GM10248 (cell line): ENCODE data around the gene B4GALNT2.
"Not testable (repeated sequence)": the region's sequence is repeated elsewhere in the genome, so short reads cannot be mapped to it uniquely, and the experiment has no call there.

Experiments used
- CTCF ChIA-PET: fragments of 300-600 bp; sonication (Branson Sonifier 250); formaldehyde crosslinking; extraction: SDS; loops from one replicate; lab custom pipeline; 2021; ENCODE audit warnings: antibody characterized with exemption; lab: Yijun Ruan, JAX
- POLR2A ChIA-PET: fragments of 350-650 bp; sonication (Branson Sonifier 250); formaldehyde crosslinking; extraction: SDS; loops from one replicate; lab custom pipeline; 2020; ENCODE audit warnings: antibody characterized with exemption; lab: Yijun Ruan, JAX
- DNase-seq: peaks from one replicate; pipeline ENCODE4 v3.0.0; 2012; ENCODE audit errors: extremely low spot score
- CTCF ChIP-seq: IDR thresholded peaks from 2 replicates; pipeline ENCODE4 v1.5.1; 2012; ENCODE audit warnings: mild to moderate bottlenecking, low read depth; ENCODE audit errors: extremely low read depth, missing control alignments, control extremely low read depth

Gene B4GALNT2

GRCh38 chr17:49125449-49125848 is 7.1 kb upstream of the B4GALNT2 start:
- DNase-seq = no peak
- CTCF ChIA-PET = no interaction called here
- no peak for TF ChIP-seq CTCF

GRCh38 chr17:49126183-49126859 is 6.2 kb upstream of the B4GALNT2 start:
- POLR2A ChIA-PET, DNase-seq: not testable (repeated sequence)
- CTCF ChIA-PET = interaction anchor here (0.9 to 1.5 kb wide), 2 partner anchors 18 to 101 kb away, joined by 3 read pairs; no protein-coding TSS in a partner anchor

More at GRCh38 chr17:49125449-49125848, 7.1 kb upstream of the B4GALNT2 start:
- POLR2A ChIA-PET = no interaction called here

- POLR2A ChIA-PET, DNase-seq: not testable (repeated sequence)
- CTCF ChIA-PET = interaction anchor here (1.4 kb wide), 1 partner anchor 19 kb away, joined by 3 read pairs; no protein-coding TSS in a partner anchor
Measured at GRCh38 chr17:49129359-49129950, 3.1 kb upstream of the B4GALNT2 start.

GRCh38 chr17:49130891-49131290 is 1.7 kb upstream of the B4GALNT2 start:
- POLR2A ChIA-PET = interaction anchor here (0.6 kb wide), 1 partner anchor 98 kb away, joined by 5 read pairs; no protein-coding TSS in a partner anchor
- no peak for TF ChIP-seq CTCF
- peak; percentile 4 for DNase-seq
- CTCF ChIA-PET = interaction anchor here (0.8 kb wide), 1 partner anchor 77 kb away, joined by 3 read pairs; no protein-coding TSS in a partner anchor

- POLR2A ChIA-PET = no interaction called here
Measured at GRCh38 chr17:49132317-49132698, 261 bp upstream of the B4GALNT2 start.

GRCh38 chr17:49136335-49136734 is 3.8 kb downstream of the B4GALNT2 start:
- no peak for DNase-seq
- no peak for TF ChIP-seq CTCF
- CTCF ChIA-PET = interaction anchor here (0.9 to 1.3 kb wide), 3 partner anchors 15 to 100 kb away, joined by 3 read pairs; no protein-coding TSS in a partner anchor
- POLR2A ChIA-PET = no interaction called here

More at GRCh38 chr17:49132317-49132698, 261 bp upstream of the B4GALNT2 start:
- DNase-seq = no peak
- no peak for TF ChIP-seq CTCF
- CTCF ChIA-PET = no interaction called here

- CTCF ChIA-PET, DNase-seq, POLR2A ChIA-PET: not testable (repeated sequence)
Measured at GRCh38 chr17:49145654-49146053, 13.1 kb downstream of the B4GALNT2 start.

- CTCF ChIA-PET = interaction anchor here (1.7 kb wide), 1 partner anchor 14 kb away, joined by 7 read pairs; no protein-coding TSS in a partner anchor
- TF ChIP-seq CTCF = no peak
- POLR2A ChIA-PET = no interaction called here
- DNase-seq = no peak
Measured at GRCh38 chr17:49146620-49147306, 14.2 kb downstream of the B4GALNT2 start.
